ENCODE data around the gene PRAME.

Gene PRAME

DNA sequence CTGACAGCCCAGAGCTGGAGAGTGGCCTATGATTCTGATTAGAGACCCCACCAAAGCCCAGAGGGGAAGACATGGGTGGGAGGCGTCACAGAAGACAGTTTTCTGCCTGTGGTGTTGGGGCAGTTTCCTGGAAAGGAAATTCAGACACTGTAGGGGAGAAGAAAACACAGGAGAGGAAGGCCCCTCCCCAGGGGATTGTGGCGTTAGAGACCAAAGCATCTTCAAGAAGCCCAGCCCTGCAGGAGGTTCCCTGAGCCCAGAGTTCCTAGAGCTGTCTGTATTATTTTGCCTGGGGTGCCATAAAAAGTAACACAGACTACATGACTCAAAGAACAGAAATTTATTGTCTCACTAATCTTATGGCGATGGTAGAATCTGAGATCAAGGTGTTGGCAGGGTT, 40.2 kb upstream of the PRAME start:
- in situ Hi-C loops (cut with MboI; ENCODE audit: low sequenced_read_pairs, unreplicated experiment), result loop anchor here (25.0 kb wide), 1 partner anchor 88 kb away; no protein-coding TSS in a partner anchor
- DNase-seq (ENCODE audit: low spot score), result no peak
- TF ChIP-seq, protein P1, sequence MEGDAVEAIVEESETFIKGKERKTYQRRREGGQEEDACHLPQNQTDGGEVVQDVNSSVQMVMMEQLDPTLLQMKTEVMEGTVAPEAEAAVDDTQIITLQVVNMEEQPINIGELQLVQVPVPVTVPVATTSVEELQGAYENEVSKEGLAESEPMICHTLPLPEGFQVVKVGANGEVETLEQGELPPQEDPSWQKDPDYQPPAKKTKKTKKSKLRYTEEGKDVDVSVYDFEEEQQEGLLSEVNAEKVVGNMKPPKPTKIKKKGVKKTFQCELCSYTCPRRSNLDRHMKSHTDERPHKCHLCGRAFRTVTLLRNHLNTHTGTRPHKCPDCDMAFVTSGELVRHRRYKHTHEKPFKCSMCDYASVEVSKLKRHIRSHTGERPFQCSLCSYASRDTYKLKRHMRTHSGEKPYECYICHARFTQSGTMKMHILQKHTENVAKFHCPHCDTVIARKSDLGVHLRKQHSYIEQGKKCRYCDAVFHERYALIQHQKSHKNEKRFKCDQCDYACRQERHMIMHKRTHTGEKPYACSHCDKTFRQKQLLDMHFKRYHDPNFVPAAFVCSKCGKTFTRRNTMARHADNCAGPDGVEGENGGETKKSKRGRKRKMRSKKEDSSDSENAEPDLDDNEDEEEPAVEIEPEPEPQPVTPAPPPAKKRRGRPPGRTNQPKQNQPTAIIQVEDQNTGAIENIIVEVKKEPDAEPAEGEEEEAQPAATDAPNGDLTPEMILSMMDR (IDR thresholded peaks at IDR 0.05; ENCODE audit: borderline replicate concordance, control extremely low read depth, extremely low read depth, insufficient read depth, missing control alignments), result no peak

GRCh38 chr22:22598144-22598543, 39.1 kb upstream of the PRAME start:
- TF ChIP-seq, protein P1 (IDR thresholded peaks at IDR 0.05; ENCODE audit: borderline replicate concordance, control extremely low read depth, extremely low read depth, insufficient read depth, missing control alignments), result no peak
- DNase-seq (ENCODE audit: low spot score), result no peak
- in situ Hi-C loops (cut with MboI; ENCODE audit: low sequenced_read_pairs, unreplicated experiment), result loop anchor here (25.0 kb wide), 1 partner anchor 89 kb away; no protein-coding TSS in a partner anchor

DNA sequence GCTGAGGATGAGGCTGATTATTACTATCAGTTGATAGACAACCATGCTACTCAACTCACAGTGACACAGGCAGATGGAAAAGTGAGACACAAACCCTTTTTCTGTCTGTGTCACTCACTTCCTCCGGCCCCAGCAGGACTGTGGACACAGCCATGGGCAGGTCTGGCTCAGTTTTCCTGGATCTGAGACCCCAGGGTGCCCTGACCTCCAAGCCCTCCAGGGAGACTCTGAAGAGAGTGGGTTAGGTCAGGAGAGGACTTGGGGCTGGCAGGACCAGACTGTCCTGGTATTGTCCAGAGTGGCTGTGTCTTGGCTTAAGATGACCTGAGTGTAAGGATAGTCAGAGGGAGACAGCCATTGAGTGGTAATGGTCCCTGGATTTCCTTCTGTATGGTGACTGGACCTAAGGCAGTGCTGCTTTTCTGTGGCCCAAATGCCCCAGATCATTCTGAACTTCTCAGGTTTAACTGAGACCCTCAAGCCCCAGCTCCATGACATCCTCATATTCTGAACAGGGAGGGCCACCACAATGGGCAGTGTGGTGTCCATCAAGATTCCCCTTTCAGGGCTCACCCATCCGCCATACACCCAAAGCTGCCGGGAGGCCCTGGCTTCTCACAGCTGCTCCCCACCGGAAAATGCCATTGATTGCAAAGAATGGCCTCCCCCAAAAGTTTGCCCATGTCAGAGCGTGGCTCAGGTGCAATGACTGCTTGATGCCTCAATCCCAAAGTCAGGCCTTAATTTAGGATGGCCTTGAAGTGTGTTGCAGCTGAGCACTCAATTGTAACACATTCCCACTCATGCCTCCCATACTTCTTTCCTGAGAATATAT, 36.2 kb upstream of the PRAME start:
- in situ Hi-C loops (cut with MboI; ENCODE audit: low sequenced_read_pairs, unreplicated experiment), result loop anchor here (25.0 kb wide), 1 partner anchor 92 kb away; no protein-coding TSS in a partner anchor
- DNase-seq (ENCODE audit: low spot score), result no peak
- TF ChIP-seq, protein P1 (IDR thresholded peaks at IDR 0.05; ENCODE audit: borderline replicate concordance, control extremely low read depth, extremely low read depth, insufficient read depth, missing control alignments), result no peak

DNA sequence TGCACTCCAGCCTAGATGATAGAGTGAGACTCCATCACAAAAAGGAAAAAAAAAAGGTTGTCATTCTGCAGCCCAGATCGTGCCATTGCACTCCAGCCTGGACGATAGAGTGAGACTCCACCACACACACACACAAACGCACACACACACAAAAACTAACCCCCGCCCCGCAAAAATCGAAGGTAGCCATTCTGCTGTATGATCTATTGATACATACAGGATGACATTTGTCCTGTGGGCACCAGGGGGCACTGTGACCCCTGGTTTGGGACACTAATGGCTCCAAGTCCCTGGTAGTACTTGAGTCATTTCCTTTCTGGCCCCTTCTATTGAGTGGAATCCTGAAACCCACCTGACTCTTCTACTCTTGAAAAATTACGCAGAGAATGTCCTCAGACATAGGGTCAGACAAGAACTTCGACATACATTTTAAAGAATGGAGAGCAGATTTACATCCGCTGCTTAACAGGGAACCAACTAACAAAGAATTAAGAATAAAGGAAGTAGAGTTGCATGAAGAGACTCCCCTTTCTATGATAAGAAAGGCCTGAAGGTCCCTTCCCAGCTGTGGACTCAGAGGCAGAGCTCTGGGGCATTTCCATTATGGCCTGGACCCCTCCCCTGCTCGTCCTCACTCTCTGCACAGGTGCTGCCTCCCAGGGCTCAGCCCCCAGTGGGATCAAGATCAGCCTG, 35.0 kb upstream of the PRAME start:
- in situ Hi-C loops (cut with MboI; ENCODE audit: low sequenced_read_pairs, unreplicated experiment), result loop anchor here (25.0 kb wide), 1 partner anchor 93 kb away; no protein-coding TSS in a partner anchor
- DNase-seq (ENCODE audit: low spot score), result peak; percentile 73
- TF ChIP-seq, protein P1 (IDR thresholded peaks at IDR 0.05; ENCODE audit: borderline replicate concordance, control extremely low read depth, extremely low read depth, insufficient read depth, missing control alignments), result peak; percentile 66

- no peak for DNase-seq (ENCODE audit: low spot score)
- in situ Hi-C loops (cut with MboI; ENCODE audit: low sequenced_read_pairs, unreplicated experiment), result loop anchor here (25.0 kb wide), 1 partner anchor 94 kb away; no protein-coding TSS in a partner anchor
- TF ChIP-seq, protein P1 (IDR thresholded peaks at IDR 0.05; ENCODE audit: borderline replicate concordance, control extremely low read depth, extremely low read depth, insufficient read depth, missing control alignments), result no peak
These were observed 34.2 kb upstream of the PRAME start for GRCh38 chr22:22593250-22593649.

Measured in GM13976 (cell line).